ENCODE measurements around the gene MTRR.

MTRR gene

DNA sequence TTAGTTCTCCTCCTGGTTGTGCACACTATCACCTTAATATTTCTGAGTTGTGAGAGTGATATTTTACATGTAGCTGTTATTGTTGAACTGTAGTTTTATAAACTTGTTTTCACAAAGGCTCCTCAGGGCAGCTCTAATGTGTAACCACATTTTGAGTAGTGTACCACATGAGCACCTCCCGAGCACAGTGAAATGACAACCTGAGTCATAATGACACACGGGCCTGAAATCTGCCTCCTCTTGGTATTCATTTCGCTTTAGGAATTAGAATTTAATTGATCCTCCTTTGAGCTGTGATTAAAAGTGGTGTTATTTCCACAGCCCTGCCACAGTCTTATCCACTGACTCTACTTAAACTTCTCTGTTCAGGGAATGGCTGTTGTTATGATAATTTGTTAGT lies 7.9 kb downstream of the MTRR start:
- H3K9me3 ChIP-seq (ENCODE audit: low read depth, low read length) = no peaks in the 10 kb centered on the region
- peaks cover 83% of the 10 kb centered on the region for H3K36me3 ChIP-seq (ENCODE audit: insufficient read depth, low read length)
- no peak overlapping the region for H3K4me3 ChIP-seq
- no peak overlapping the region for H3K27ac ChIP-seq
- DNase-seq (ENCODE audit: low read depth, low spot score) = no peak
- no peak overlapping the region for H3K9ac ChIP-seq (ENCODE audit: insufficient read length)
- TF ChIP-seq EZH2 (IDR thresholded peaks at IDR 0.05) = no peak
- no peak for TF ChIP-seq FOXP2 (optimal IDR thresholded peaks at IDR 0.05; ENCODE audit: control extremely low read depth, extremely low read length, insufficient read depth)
- no peak for TF ChIP-seq POLR2AphosphoS5 (IDR thresholded peaks at IDR 0.05; ENCODE audit: borderline replicate concordance, low read depth, low read length)

DNA sequence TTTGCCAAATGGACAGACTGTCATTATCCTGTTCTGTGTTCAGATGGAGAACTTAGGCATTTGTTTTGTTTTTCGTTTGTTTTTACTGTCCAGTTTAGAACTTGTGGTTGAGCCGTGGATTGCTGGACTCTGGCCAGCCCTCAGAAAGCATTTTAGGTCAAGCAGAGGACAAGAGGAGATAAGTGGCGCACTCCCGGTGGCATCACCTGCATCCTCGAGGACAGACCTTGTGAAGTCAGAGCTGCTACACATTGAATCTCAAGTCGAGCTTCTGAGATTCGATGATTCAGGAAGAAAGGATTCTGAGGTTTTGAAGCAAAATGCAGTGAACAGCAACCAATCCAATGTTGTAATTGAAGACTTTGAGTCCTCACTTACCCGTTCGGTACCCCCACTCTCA lies 8.9 kb downstream of the MTRR start:
- Histone ChIP-seq H3K9ac (ENCODE audit: insufficient read length) (no peak overlapping the region), H3K4me3 (no peak overlapping the region), H3K27ac (no peak overlapping the region), H3K9me3 (ENCODE audit: low read depth, low read length) (no peaks in the 10 kb centered on the region), H3K36me3 (ENCODE audit: insufficient read depth, low read length) (peaks cover 84% of the 10 kb centered on the region)
- TF ChIP-seq FOXP2 (optimal IDR thresholded peaks at IDR 0.05; ENCODE audit: control extremely low read depth, extremely low read length, insufficient read depth) (no peak), EZH2 (IDR thresholded peaks at IDR 0.05) (no peak)
- DNase-seq (ENCODE audit: low read depth, low spot score) = no peak

DNA sequence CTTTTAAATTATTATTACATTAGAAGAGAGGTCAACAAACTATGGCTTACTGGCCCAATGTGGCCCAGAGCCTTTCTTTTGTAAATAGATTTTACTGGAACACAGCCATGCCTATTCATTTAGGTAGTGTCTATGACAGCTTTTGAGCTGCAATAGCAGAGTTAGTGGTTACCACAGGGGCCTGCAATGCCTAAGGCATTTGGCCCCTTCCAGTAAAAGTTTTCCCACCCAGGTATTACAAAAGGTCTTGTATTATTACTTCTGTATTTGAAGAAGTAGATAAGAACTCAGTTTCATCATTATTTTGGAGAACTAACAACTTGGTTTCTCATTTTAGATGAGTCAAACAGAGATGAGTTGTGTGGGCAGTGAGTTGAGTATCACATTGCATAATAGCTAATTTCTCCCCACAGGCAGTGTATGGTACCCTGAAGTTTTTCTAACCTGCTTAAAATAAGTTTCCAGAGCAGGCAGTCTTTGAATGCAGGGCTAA lies 9.5 kb downstream of the MTRR start:
- no peak overlapping the region; the same call in 1 of the 2 replicates for H3K4me3 ChIP-seq
- TF ChIP-seq POLR2AphosphoS5 (IDR thresholded peaks at IDR 0.05; ENCODE audit: borderline replicate concordance, low read depth, low read length) = no peak
- TF ChIP-seq EZH2 (IDR thresholded peaks at IDR 0.05) = no peak
- no peak for TF ChIP-seq FOXP2 (optimal IDR thresholded peaks at IDR 0.05; ENCODE audit: control extremely low read depth, extremely low read length, insufficient read depth)
- H3K9me3 ChIP-seq (ENCODE audit: low read depth, low read length) = no peaks in the 10 kb centered on the region
- peaks cover 86% of the 10 kb centered on the region for H3K36me3 ChIP-seq (ENCODE audit: insufficient read depth, low read length)
- no peak overlapping the region for H3K27ac ChIP-seq
- H3K9ac ChIP-seq (ENCODE audit: insufficient read length) = no peak overlapping the region
- no peak for DNase-seq (ENCODE audit: low read depth, low spot score)

DNA sequence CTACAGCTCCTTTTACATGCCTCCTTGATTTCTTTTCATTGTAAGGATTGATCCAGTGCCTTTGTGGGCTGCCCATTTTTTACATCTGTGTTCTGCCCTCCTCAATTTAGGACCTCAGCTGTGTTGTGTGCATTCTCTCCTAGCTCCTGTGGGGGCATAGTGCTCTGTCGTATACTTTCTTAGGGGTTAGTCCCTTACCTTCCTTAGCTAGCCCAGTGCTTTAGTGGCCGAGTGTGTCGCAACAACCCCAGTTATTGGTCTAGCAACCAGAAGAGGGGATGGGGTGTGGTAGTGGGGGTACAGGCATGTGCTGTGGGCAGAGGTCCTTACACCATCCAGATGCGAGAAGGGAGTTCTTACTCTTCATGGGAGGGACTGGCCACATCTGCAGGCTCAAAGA lies 12.1 kb downstream of the MTRR start:
- DNase-seq (ENCODE audit: low read depth, low spot score) = no peak
- H3K9me3 ChIP-seq (ENCODE audit: low read depth, low read length) = no peaks in the 10 kb centered on the region
- no peak overlapping the region for H3K4me3 ChIP-seq
- TF ChIP-seq POLR2AphosphoS5 (IDR thresholded peaks at IDR 0.05; ENCODE audit: borderline replicate concordance, low read depth, low read length) = no peak
- no peak for TF ChIP-seq EZH2 (IDR thresholded peaks at IDR 0.05)
- no peak for TF ChIP-seq FOXP2 (optimal IDR thresholded peaks at IDR 0.05; ENCODE audit: control extremely low read depth, extremely low read length, insufficient read depth)
- H3K27ac ChIP-seq = no peak overlapping the region
- no peak overlapping the region for H3K9ac ChIP-seq (ENCODE audit: insufficient read length)
- peaks cover 81% of the 10 kb centered on the region for H3K36me3 ChIP-seq (ENCODE audit: insufficient read depth, low read length)

DNA sequence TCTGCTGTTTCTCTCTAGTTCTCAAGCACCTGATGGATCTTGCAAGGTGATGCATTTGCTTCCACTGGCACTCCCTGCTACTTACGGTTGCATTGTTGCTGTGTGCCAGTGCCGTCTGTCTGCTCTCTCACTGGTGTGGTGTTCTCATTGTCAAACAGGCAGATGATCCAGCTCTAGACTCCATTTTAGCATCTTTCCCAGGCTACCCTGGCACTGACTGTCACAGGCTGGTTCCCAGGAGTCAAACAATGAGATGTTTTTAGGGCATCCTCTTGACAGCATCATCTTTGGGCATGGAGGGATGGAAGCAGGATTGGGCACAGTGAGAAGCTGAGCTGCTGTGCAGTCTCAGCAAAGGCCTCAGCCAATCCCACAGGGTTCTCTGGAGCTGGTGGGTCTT lies 12.9 kb downstream of the MTRR start:
- Histone ChIP-seq H3K9ac (ENCODE audit: insufficient read length) (no peak overlapping the region), H3K36me3 (ENCODE audit: insufficient read depth, low read length) (peaks cover 81% of the 10 kb centered on the region), H3K9me3 (ENCODE audit: low read depth, low read length) (no peaks in the 10 kb centered on the region), H3K4me3 (no peak overlapping the region), H3K27ac (no peak overlapping the region)
- TF ChIP-seq FOXP2 (optimal IDR thresholded peaks at IDR 0.05; ENCODE audit: control extremely low read depth, extremely low read length, insufficient read depth) (no peak), POLR2AphosphoS5 (IDR thresholded peaks at IDR 0.05; ENCODE audit: borderline replicate concordance, low read depth, low read length) (no peak), EZH2 (IDR thresholded peaks at IDR 0.05) (no peak)
- no peak for DNase-seq (ENCODE audit: low read depth, low spot score)

DNA sequence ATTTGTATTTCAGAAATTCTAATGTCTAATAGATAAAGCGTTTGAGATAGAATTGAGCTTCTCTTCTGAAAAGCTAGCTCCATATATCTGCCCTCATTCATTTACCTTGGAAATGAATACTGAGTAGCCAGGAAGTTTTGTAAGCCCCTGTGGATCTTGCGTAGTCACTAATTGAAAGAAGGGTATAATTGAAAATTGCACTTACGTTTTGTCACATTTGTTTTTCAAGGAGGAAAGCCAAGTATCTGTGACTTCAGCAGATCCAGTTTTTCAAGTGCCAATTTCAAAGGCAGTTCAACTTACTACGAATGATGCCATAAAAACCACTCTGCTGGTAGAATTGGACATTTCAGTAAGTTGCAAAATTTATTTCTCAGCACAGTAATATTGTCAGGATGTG lies 14.0 kb downstream of the MTRR start:
- Histone ChIP-seq H3K36me3 (ENCODE audit: insufficient read depth, low read length) (peaks cover 75% of the 10 kb centered on the region), H3K27ac (no peak overlapping the region), H3K4me3 (no peak overlapping the region), H3K9ac (ENCODE audit: insufficient read length) (no peak overlapping the region), H3K9me3 (ENCODE audit: low read depth, low read length) (no peaks in the 10 kb centered on the region)
- TF ChIP-seq FOXP2 (optimal IDR thresholded peaks at IDR 0.05; ENCODE audit: control extremely low read depth, extremely low read length, insufficient read depth) (no peak), EZH2 (IDR thresholded peaks at IDR 0.05) (no peak), POLR2AphosphoS5 (IDR thresholded peaks at IDR 0.05; ENCODE audit: borderline replicate concordance, low read depth, low read length) (no peak)
- DNase-seq (ENCODE audit: low read depth, low spot score) = no peak

DNA sequence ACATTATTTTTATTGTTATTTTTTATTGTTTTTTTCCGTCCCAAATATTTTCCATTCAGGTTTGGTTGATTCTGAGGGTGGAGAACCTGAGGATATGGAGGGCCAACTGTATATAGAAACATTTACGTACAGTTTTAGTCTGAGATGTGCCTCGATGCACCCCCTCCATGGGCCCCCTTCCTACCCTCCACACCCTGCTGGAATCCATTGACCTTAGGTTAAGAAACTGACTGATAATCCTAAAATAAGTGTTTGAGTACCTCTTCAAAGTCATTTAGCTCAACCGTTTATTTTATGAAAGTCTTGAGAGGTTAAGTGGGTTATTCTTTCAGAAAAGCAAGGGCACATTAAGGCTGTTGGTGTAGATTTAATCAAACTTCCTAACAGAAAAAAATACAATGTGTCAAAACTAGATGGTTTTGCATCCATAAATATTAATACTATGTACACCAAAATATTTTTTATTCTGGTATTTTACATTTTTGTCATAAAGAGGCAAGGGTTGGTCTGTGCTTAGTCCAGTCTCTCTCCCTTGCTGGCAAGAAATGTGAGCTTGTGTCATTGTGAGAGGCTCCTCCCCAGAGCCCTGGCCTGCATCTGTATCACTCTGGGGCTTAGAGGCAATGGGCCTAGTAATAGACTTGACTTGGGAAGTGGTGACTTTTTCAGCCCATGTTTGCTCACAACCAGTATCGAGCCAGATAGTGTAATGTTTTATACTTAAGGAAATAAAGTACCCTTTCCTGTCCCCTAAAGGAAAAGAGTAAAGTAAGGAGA lies 15.7 kb downstream of the MTRR start:
- H3K9ac ChIP-seq (ENCODE audit: insufficient read length) = no peak overlapping the region
- H3K27ac ChIP-seq = no peak overlapping the region
- no peak overlapping the region for H3K4me3 ChIP-seq
- no peak for TF ChIP-seq POLR2AphosphoS5 (IDR thresholded peaks at IDR 0.05; ENCODE audit: borderline replicate concordance, low read depth, low read length)
- TF ChIP-seq EZH2 (IDR thresholded peaks at IDR 0.05) = no peak
- TF ChIP-seq FOXP2 (optimal IDR thresholded peaks at IDR 0.05; ENCODE audit: control extremely low read depth, extremely low read length, insufficient read depth) = no peak
- H3K9me3 ChIP-seq (ENCODE audit: low read depth, low read length) = no peaks in the 10 kb centered on the region
- no peak for DNase-seq (ENCODE audit: low read depth, low spot score)
- H3K36me3 ChIP-seq (ENCODE audit: insufficient read depth, low read length) = peaks cover 77% of the 10 kb centered on the region

DNA sequence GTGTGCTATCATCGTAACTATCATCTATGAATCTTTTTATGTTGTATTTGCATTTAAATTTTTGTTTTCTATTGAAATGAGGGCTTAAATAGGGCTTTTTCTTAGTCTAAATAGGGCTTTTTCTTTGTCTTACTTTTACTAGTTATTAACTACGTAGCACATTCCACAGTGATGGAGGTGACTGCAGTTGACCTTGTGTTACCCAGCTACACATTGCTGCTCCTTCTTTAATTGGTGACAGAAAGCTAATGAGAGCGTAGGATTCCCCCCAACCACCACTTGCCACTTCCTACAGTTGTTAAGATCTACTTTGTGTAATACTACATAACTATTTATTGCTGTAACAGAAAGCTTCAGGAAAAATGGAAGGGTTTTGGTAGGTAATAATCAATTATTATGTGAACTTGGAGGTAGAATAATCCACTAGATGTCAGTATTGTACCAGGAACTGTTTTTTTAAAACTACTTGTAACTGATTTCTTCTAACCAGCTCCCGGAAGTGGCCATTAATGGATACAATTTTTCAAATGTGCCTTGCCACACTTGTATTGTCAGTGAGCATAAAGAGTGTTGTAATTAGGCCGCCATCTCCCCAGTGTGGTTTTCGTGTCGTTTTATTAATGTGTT lies 18.0 kb downstream of the MTRR start:
- Histone ChIP-seq H3K9ac (ENCODE audit: insufficient read length) (no peak overlapping the region), H3K36me3 (ENCODE audit: insufficient read depth, low read length) (peaks cover 74% of the 10 kb centered on the region), H3K27ac (no peak overlapping the region), H3K9me3 (ENCODE audit: low read depth, low read length) (no peaks in the 10 kb centered on the region), H3K4me3 (no peak overlapping the region)
- peak; percentile 26 for DNase-seq (ENCODE audit: low read depth, low spot score)
- TF ChIP-seq POLR2AphosphoS5 (IDR thresholded peaks at IDR 0.05; ENCODE audit: borderline replicate concordance, low read depth, low read length) (no peak), EZH2 (IDR thresholded peaks at IDR 0.05) (no peak), FOXP2 (optimal IDR thresholded peaks at IDR 0.05; ENCODE audit: control extremely low read depth, extremely low read length, insufficient read depth) (no peak)

Measured in SK-N-MC (cell line).